Measurements from ENCODE around the gene PCDHA6.

- peak in 2 of 6 experiments; percentile 3 to 15 for TF ChIP-seq CTCF (IDR thresholded peaks at IDR 0.05)
- TF ChIP-seq POLR2A (IDR thresholded peaks at IDR 0.05): no peak
Measured at GRCh38 chr5:140806834-140807775, 20.7 kb upstream of the PCDHA6 start, which contains the start of gene PCDHA4.

Measured in adrenal gland (tissue), 5 donors.